Activated gamma-delta T cell treated with anti-CD3 and anti-CD28 coated beads, Interleukin-2, amount 50 U/mL, for 16 hours (primary cell): ENCODE results near the gene ID4.

ENCODE experiments used
- DNase-seq: peaks from one replicate; pipeline ENCODE4 v3.0.0-alpha.2; 2020; ENCODE audit warnings: low read depth

Gene ID4, protein sequence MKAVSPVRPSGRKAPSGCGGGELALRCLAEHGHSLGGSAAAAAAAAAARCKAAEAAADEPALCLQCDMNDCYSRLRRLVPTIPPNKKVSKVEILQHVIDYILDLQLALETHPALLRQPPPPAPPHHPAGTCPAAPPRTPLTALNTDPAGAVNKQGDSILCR

GRCh38 chr6:19836799-19837510 lies at the start of gene ID4:
Gene ID4 (plus strand): TSS chr6:19837370. CDS start chr6:19837755, 385 bp downstream.
- no peak for DNase-seq

- no peak for DNase-seq
Observed at GRCh38 chr6:19788686-19789085, 48.5 kb upstream of the ID4 start.

DNA sequence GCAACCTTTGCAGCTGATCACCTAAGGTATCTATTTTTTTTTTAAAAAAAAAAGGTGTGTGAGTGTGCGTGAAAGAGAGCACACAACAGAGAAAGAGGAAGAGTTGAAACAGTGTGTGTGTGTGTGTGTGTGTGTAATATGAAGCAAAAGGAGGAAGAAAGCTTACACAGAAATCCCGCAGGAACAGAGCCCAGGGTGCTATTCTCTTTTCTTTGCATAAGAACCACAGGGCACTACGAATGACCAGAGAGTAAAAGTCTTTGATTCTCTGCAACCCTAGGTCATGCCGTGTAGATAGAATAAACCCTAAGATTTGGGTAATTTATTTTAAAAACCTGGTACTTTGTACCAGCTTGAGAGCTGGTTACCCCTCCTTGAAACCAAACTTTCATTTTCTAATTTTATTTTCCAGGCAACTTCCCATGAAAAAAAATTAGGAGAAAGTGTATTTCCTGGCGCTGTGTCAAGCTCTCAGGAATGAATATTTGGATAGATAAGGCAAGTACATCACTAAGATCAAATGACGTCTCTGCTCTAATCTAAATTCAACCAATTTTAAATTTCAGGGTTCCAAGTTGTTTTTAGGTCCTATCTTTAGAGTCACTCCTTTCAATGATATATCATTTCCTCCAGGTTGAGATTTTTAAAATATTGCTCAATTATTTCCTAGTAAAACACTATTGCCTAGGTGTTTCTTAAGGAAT lies 47.9 kb upstream of the ID4 start:
- no peak for DNase-seq

- DNase-seq = no peak
Observed at GRCh38 chr6:19791267-19791666, 45.9 kb upstream of the ID4 start.

DNA sequence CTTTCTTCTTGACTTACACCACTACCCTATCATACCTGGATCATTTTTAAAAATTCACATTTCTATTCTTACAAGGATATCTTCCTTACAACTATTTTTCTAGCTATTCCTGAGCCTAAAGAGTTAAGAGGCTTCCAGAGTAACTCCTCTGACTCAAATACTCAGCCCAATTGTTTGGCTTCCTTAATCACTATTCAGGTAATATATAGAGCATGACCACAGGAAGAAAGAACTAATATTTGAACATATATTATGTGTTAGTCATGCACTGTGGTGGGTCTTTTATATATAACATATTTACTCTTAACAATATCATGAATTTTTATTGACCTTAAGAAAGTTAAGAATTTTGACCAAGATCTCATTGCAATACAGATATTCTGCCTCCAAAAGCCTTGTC lies 42.0 kb upstream of the ID4 start:
- DNase-seq = no peak

GRCh38 chr6:19796452-19796851 lies 40.7 kb upstream of the ID4 start:
- DNase-seq = no peak

GRCh38 chr6:19798362-19798761 lies 38.8 kb upstream of the ID4 start:
- no peak for DNase-seq

DNA sequence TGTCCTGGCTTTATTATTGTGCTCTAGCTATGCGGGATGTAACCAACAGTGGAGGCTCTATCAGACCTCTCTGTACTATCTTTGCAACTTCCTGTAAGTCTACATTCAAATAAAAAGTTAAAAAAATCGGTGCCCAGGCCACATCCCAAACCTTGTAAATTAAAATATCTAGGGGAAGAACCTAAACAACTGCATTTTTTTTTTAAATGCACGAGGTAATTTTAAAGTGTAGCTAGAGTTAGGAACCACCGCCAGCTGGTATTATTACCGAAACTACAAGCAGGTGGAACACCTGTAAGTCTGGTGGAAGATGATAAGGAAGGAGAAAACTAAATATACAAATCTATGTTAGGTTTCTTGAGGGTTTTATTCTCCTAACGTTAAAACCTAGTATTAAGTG lies 34.5 kb upstream of the ID4 start:
- no peak for DNase-seq

DNA sequence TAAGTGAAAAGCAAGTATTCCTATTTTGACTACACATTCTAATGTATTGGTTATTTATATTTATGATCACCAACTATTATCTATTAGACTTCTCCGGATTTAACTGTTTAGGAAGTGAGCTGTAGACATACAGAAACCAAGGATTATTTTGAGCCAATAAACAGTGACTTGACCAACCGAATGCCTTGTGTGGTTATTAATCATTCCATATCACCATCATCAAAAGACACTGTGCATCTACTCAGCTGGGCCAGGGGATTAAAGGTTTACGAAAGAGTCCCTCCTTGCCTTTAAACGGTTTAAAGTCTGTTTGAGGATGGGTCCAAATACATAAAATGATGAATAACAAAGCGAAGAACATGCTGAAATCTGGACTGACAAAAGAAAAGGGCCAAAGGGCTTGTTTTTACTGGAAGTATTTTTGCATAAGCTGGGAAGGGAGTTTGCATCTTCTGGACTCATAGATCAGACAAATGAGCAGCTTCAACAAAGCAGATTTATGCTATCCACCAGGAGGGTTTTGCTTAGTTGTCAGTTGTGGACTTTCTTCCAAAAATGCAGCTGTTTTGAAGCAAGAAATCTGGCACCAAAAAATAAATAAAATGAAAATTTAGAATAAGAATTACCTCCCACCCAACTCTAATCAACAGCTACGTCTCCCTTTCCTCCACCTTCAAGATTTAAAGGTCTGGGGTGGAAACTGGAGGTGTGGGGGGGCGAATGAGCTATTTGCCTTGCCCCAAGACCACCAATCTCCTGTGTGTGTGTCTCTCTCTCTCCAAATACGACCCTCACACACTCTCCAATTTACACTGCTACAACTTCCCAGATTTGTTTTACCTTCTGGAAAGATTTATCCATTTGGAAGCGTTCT lies 33.6 kb upstream of the ID4 start:
- no peak for DNase-seq

- no peak for DNase-seq
Observed at GRCh38 chr6:19804205-19805128, 32.7 kb upstream of the ID4 start.

- DNase-seq = no peak
Observed at GRCh38 chr6:19805129-19805481, 32.1 kb upstream of the ID4 start.

DNA sequence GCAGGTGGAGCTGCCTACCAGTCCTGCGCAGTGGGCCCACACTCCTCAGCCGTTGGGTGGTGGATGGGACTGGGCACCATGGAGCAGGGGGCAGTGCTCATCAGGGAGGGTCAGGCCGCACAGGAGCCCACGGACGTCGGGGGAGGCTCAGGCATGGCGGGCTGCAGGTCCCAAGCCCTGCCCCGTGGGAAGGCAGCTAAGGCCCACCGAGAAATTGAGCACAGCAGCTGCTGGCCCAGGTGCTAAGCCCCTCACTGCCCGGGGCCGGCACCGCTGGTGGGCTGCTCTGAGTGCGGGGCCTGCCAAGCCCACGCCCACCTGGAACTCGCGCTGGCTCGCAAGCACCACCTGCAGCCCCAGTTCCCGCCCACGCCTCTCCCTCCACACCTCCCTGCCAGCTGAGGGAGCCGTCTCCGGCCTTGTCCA lies 30.2 kb upstream of the ID4 start:
- DNase-seq = no peak

DNA sequence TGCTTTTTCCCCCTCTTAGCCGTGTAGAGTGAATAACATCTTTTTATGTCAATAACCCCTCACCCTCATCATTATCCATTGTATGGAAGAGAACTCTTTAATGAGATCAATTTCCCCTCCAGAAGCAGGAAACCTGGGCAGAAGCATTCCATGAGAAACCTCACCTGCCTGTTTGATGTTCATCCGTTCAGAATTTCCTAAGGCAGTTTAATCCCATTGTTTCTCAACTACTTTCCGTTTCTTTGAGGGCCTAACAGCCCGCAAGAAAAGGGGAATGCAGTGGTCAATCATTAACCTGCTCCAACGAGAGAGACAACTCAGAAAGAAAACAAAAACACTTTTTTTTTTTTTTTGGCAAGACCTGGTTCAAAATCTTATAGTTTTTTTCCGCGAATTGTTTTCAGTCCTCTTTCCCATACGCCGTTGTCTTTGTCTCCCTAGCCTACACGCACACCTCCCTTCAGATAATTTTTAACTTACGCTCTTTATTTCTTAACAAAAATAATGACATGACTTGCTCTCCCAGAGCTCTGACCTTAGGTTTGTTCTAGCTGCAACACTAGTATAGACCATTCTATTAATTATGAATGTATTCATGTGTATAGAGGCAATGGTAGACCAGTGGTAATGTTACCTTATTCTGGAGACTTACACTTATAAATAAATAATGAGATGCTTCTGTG lies 25.6 kb upstream of the ID4 start:
- no peak for DNase-seq

DNA sequence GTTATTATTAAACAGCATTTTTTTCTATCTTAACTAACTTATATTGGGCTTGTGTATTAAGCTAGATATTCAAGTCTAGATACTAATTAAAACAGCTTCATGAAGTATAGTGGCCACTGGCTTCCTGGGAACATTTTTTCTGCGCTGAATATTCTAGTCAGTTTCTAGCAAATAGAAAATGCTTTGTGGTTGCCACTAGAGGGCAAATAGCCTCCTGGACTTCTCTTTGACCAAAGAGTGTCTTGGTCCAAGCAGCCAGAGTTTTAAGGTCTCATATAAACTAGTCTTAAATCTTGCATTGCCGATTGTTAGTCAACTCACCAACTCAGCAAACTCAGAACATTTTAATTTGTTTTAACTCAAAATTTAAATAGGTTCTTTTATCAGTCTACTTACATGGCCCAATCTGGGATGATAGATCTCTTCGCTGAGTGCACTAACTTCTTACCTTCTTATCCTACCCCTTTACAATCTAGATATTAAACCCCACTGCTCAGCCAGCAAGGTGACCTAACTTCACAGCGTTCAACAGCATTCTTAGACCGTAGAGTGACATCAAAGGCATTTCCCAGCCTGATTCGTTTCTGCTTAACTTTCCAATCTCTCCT lies 24.6 kb upstream of the ID4 start:
- no peak for DNase-seq

GRCh38 chr6:19818805-19819204 lies 18.4 kb upstream of the ID4 start:
- DNase-seq = no peak

GRCh38 chr6:19824058-19824807 lies 12.9 kb upstream of the ID4 start:
- no peak for DNase-seq

- no peak for DNase-seq
Observed at GRCh38 chr6:19827247-19827646, 9.9 kb upstream of the ID4 start.

DNA sequence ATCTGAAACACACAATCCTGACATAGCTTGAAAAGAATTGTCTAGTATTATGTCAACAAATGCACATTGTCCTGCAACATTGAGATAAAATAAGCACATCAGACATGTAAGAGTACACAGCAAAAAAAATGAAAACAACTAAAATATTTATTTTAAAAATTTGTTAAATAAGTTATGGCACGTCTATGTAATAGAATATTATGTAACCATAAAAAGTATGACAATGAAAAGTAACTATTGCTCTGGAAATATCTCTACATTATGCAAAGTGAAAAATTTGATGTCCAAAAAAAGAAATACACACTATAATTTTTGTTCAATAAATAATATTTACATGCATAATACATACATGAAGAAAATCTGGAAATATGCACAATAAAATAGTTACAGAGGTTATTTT lies 9.3 kb upstream of the ID4 start:
- no peak for DNase-seq

DNA sequence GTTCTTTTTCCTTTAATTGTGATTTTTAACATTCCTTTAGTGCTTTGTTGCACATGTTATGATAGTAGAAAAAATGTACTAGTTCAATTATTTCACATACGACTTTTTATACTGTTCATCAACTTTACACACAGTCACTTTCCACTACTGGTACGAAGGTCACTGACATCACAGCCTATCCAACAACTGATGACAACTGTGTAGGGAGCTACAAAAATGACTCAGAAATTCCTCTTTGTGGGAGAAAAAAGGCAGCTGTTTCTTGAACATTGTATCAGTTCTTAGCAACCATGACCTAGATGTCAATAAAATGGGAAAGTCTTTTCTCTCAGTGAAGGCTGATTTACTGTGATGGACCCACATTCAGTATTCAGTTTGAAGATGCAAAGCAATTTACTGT lies 7.0 kb upstream of the ID4 start:
- DNase-seq = no peak

DNA sequence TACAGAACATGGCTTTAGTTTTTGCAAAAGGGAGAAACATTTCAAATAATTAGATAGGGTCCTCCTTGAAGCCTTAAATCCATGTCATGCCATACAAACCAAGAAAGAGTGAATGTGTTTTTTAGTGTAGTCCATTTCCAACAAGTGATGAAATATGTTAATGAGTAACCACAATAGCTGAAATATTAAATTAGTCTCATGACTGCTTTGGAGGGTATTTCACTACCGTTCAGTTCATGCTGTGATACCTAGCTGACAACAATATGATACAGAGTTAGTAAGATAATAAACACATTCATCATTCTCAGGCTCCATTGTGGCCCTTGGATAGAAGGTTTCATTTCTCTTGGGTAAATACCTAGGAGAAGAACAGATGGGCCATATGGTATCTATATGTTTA lies 5.8 kb upstream of the ID4 start:
- DNase-seq = no peak
